Lower leg skin (tissue), 3 donors: Measurements from ENCODE around the gene GDPD3.

Experiments
- POLR2A ChIP-seq, 2 donors: fragments of 450-650 bp; IDR thresholded peaks; one replicate each; pipeline ENCODE4 v1.6.1; 2016 to 2017; ENCODE audit warnings: antibody characterized with exemption in 2 of 2, mild to moderate bottlenecking in 1 of 2, moderate library complexity in 1 of 2
- TF ChIP-seq, protein P1 (sequence below), 3 donors: fragments of 450-650 bp; IDR thresholded peaks; one replicate each; pipeline ENCODE4 v1.5.1; 2016; ENCODE audit warnings: antibody characterized with exemption in 3 of 3, mild to moderate bottlenecking in 3 of 3, moderate library complexity in 2 of 3

DNA sequence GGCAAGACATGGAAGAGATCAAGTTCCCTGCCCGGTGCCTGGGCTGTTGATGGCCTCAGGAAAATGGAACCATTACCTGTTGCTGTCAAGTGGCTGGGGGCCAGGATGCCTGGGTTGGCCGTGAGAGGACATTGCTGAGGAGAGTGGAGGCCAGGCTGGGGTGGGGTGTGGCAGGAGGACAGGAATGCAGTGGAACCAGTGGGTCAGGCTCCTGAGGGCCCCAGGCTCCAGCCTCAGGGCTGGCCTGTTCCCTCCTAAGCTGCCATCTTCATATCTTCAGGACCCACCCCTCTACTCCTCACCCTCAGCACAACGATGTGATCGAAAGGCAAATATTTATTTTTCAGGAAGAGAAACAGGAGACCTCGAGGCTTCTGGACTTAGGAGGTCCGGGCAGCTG lies 8.8 kb downstream of the GDPD3 start:
- TF ChIP-seq, protein P1, sequence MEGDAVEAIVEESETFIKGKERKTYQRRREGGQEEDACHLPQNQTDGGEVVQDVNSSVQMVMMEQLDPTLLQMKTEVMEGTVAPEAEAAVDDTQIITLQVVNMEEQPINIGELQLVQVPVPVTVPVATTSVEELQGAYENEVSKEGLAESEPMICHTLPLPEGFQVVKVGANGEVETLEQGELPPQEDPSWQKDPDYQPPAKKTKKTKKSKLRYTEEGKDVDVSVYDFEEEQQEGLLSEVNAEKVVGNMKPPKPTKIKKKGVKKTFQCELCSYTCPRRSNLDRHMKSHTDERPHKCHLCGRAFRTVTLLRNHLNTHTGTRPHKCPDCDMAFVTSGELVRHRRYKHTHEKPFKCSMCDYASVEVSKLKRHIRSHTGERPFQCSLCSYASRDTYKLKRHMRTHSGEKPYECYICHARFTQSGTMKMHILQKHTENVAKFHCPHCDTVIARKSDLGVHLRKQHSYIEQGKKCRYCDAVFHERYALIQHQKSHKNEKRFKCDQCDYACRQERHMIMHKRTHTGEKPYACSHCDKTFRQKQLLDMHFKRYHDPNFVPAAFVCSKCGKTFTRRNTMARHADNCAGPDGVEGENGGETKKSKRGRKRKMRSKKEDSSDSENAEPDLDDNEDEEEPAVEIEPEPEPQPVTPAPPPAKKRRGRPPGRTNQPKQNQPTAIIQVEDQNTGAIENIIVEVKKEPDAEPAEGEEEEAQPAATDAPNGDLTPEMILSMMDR (IDR thresholded peaks at IDR 0.05), result no peak
- TF ChIP-seq POLR2A (IDR thresholded peaks at IDR 0.05), result no peak
